Fibroblast of lung (primary cell): Measurements from ENCODE around the gene LRRC10B.

ENCODE experiments used
- CTCF ChIP-seq, 2 donors: IDR thresholded peaks in 1 of 2; conservative IDR thresholded peaks in 1 of 2; 1 replicate in 1 of 2; 2 replicates in 1 of 2; pipeline ENCODE4 v1.5.1; 2011 to 2012; ENCODE audit warnings: low read length in 2 of 2, control low read depth in 1 of 2, inconsistent platforms in 1 of 2, low read depth in 1 of 2, mild to moderate bottlenecking in 1 of 2
- EZH2 ChIP-seq: IDR thresholded peaks from 2 replicates; pipeline ENCODE4 v1.5.1; 2012; ENCODE audit warnings: low read length, control low read depth, mild to moderate bottlenecking; ENCODE audit errors: missing control alignments

GRCh38 chr11:61484541-61484940 lies 24.0 kb upstream of the LRRC10B start:
- TF ChIP-seq CTCF (conservative IDR thresholded peaks at IDR 0.05 in 1 of 2, IDR thresholded peaks at IDR 0.05 in 1 of 2; ENCODE audit: low read depth in 1 of 2, low read length in 2 of 2): no peak
- TF ChIP-seq EZH2: no peak
